ENCODE measurements around the gene CASP1.

Gene CASP1

GRCh38 chr11:104979839-104980238 is 55.1 kb downstream of the CASP1 start:
- DNase-seq, result no peak
